NB4 (cell line): ENCODE measurements around the gene SH3D19.

ENCODE experiments used
- POLR2A ChIP-seq: IDR thresholded peaks from 2 replicates; pipeline ENCODE4 v1.6.1; 2011; ENCODE audit warnings: mild to moderate bottlenecking; ENCODE audit not compliant: insufficient read length; ENCODE audit errors: extremely low read depth
- TF ChIP-seq, protein P1 (sequence below): IDR thresholded peaks from one replicate; pipeline ENCODE4 v1.5.1; 2012; ENCODE audit warnings: low read depth, low read length

DNA sequence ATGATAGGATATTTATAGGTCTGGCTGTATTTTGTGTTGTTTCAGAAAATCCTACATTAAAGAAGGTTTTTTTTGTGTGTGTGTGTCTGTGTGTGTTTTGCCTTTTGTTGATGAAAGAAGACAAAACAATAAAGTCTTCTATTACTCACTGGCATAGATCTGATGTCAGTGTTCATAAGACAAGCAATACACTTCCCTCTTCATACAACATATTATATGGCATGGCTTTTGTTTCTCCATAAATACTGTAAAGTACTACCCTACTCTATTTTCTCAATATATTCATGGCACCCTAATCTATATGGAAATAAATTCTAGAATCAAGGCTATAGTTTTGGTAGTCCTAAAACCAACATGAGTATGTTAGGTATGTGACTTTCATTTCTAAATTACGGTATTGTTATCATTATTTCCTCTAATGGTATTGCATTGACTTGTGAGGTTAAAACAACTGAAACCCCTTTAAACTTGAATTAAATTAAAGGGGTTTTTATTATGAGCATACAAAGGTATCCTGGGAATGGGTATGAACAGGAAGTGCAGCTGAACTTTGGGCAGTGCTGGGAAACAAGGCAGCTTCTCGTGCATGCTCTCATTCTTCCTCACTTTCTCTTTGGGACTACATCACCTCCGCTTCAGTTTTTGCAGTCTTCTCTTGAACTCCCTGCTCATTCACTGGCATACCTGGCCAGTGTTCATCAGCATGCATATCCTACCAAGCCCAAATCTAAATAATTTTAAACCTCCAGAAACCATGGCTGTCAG is 119.0 kb downstream of the SH3D19 start:
- no peak for TF ChIP-seq POLR2A
- TF ChIP-seq, protein P1, sequence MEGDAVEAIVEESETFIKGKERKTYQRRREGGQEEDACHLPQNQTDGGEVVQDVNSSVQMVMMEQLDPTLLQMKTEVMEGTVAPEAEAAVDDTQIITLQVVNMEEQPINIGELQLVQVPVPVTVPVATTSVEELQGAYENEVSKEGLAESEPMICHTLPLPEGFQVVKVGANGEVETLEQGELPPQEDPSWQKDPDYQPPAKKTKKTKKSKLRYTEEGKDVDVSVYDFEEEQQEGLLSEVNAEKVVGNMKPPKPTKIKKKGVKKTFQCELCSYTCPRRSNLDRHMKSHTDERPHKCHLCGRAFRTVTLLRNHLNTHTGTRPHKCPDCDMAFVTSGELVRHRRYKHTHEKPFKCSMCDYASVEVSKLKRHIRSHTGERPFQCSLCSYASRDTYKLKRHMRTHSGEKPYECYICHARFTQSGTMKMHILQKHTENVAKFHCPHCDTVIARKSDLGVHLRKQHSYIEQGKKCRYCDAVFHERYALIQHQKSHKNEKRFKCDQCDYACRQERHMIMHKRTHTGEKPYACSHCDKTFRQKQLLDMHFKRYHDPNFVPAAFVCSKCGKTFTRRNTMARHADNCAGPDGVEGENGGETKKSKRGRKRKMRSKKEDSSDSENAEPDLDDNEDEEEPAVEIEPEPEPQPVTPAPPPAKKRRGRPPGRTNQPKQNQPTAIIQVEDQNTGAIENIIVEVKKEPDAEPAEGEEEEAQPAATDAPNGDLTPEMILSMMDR: no peak
